Stimulated activated CD4-positive, alpha-beta T cell treated with anti-CD3 and anti-CD28 coated beads, Interleukin-4, amount 100 ng/mL, for 4 hours (primary cell): ENCODE results near the gene MYO7B.

ENCODE experiments used
- DNase-seq, 2 experiments: peaks; one replicate each; pipeline ENCODE4 v3.0.0-alpha.2; 2020

The MYO7B gene

DNA sequence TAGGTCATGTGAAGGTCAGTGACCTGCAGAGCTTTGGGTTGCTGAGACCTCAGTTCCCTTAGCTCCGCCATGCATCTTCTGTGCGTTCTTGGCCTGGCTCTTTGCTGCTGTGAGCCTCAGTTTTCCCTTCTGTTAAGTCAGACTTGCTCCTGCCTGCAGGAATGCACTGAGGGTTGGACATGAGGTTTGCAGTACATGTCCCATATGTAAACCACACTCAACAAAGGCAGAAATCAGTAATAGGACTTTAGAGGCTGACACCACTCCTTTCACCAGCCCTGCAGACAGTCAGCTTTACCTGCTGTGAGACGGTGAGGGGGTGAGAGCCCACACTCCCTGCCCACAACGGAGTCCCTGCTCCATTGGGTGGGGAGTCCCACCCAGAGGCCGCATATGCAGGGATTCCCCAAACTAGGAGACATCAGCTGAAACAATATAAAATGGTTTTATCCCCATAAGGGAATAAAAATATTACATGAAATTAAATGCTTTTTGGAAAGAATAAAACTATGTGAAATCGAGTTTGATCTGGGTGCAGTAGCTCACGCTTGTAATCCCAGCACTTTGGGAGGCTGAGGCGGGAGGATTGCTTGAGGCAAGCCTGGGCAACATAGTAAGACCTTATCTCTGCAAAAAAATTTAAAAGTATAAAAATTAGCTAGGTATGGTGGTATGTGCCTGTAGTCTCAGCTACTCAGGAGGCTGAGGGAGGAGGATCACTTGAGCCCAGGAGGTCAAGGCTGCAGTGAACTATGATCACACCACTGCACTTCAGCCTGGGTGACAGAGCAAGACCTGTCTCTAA is 55.1 kb downstream of the MYO7B start:
- no peak for DNase-seq

- peak; percentile 59 to 64 for DNase-seq
These were observed 55.9 kb downstream of the MYO7B start for GRCh38 chr2:127591221-127591923.

DNA sequence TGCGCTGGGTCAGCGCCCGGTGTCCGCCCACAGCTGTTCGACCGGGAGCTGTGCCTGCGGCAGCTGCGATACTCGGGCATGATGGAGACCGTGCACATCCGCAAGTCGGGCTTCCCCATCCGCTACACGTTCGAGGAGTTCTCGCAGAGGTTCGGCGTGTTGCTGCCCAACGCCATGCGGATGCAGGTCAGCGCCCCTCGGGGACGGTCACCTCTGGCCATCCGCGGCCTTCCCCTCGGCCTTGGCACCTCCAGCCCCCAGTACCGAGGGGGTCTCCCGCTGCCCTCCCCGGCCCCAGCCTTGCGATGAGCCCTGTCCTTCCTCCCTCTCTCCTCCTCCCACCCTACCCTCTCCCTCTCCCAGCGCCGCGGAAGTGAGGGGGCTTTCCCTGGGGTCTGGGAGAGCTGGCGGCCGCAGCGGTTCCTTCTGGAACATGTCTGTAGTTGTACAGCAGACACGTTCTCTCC is 57.3 kb downstream of the MYO7B start:
- DNase-seq, result no peak

DNA sequence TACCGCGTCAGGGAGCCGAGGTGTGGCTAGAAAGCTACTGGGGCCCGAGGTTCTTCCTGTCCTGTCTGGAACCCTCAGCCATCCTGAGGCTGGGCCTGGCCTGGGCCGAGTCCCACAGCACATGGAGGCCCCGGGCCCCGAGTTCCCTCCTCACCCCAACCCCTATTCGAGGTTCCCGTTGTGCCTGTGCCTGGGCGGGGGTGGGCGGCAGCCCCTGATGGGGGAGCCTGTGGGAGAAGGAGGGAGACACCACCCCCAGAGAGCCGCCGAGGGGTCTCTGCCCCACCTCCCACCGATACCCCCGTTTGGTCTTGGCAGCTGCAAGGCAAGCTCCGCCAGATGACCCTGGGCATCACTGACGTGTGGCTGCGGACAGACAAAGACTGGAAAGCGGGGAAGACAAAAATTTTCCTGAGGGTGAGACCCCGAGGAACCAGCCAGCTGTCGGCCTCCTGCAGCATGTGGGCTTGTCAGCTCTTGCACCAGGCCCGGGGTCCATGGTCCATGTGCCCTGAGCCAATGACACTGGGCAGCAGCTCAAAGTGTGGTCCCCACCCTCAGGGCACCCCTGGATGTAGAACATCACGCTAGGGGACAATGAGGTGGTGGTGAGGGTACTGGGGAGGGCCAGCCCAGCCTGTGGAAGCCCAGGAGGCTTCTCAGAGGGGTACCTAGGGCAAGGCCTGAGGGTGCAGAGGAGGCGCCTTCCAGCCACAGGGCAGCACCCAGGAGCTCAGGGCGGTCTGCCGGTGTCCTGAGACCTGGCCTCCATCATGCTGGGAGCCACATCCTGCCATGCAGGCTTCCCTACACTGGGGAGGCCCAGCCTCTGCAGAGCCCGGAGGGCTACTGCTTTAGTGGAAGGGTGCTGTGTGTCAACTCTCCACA is 58.0 kb downstream of the MYO7B start:
- DNase-seq, result no peak

GRCh38 chr2:127594116-127594591 is 58.7 kb downstream of the MYO7B start:
- no peak for DNase-seq

GRCh38 chr2:127596311-127597045 is 61.0 kb downstream of the MYO7B start:
- no peak for DNase-seq

GRCh38 chr2:127597046-127597983 is 61.8 kb downstream of the MYO7B start:
- no peak for DNase-seq

DNA sequence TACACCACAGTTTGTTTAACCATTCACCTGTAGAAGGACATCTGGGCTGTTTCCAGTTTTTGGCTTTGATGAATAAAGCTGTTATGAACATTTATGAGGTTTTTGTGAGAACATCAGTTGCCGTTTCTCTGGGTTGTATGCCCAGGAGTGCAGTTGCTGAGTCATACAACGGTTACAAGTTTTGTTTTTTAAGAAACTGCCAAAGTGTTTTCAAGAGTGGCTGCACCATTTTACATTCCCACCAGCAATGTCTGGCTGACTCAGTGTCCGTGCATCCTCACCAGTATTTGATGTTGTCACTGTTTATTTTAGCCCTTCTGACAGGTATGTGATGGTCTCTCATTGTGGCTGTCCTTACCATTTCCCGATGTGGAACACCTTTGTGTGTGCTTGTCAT is 62.5 kb downstream of the MYO7B start:
- DNase-seq, result no peak

- DNase-seq, result no peak
These were observed 63.2 kb downstream of the MYO7B start for GRCh38 chr2:127598711-127599110.

GRCh38 chr2:127599211-127599610 is 63.7 kb downstream of the MYO7B start:
- DNase-seq, result no peak

DNA sequence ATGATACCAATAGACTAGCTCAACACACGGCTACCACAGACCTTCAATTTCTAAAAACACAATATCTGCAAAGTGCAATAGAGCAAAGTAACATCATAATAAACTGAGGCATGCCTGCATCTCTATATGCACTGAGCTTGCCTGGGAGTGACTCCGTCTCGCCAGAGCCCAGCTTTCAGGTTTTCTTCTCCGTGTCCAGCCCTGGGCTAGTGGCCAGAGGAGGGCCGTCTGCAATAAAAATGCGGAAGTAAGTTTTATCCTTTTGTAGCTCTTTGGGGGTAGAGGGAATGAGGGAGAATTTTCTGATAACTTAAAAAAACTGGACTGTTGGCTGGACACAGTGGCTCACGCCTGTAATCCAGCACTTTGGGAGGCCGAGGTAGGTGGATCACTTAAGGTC is 69.5 kb downstream of the MYO7B start:
- DNase-seq, result no peak

DNA sequence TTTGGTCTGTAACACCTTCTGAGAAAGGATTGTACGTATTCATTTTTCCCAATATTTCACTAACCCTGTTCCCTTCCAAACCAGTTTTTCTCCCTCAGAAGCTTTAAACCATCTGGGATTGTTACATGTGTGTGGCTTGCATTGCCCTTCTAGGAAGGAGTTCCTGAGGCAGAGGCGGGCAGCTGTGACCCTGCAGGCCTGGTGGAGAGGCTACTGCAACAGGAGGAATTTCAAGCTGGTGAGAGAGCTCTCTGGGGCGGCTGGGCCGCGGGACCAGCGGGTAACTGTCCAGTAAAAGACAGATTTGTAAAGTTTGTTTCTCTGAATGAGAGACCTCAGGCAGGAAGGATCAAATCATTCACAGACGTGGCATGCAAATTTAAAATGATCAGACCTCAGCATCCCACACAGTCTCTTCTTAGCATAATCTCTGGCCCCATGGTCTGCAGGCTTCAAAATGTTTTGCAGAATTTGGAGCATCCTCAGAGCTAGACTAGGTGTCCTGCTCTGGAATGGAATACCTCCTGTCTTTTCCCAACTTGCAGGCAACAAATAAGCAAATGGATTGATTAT is 70.3 kb downstream of the MYO7B start:
- DNase-seq, result no peak

DNA sequence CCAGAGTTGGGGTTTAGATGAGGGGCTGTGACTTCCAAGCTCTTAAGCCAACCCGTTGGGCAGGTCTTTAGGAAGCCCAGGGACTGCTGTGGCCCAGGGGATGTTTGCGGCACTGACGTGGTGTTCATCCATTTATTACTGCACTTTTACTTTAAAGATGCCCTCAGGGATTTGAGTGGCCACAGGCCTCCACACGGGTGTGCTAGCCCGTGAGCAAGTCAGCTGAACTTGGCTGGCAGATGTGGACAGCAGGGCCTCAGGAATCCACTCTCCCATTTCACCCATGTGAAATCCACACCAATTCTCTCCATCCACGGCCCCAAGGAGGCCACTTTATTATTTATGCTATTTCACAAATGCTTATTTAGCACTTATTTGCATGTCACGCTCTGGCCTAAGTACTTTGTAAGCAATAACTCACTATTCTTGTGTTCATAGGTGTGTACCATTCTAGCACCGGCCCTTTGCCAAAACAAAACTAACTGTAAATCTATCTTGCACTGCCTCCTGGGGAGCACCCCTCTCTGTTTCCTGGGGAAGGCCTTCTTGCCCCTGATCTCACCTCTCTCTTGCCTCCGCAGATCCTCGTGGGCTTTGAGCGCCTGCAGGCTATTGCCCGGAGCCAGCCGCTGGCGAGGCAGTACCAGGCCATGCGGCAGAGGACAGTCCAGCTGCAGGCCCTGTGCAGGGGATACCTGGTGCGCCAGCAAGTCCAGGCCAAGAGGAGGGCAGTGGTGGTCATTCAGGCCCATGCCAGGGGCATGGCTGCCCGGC is 71.3 kb downstream of the MYO7B start:
- DNase-seq, result no peak

DNA sequence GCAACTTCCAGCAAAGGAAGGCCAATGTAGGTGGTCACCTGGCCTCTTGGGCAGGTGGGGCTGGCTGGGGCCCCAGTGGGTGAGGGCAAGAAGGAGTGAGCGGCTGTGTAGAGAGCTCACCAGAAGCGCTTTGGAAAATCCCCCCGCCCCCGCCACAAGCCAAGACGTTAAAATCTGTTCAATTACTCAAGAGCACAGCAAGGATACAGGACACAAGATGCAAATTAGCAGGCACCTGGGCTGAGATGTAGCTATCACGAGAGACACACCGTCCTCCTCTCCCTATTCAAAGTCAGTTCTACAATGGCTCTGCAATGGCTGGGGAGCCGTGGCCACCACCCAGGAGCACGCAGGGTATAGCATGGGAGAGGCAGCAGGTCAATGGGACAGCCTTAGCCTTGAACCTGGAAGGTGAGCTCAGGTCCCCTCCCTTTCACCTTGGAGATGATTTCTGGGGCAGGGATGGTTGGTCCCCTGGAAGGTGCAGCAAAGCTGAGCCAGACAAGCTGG is 72.0 kb downstream of the MYO7B start:
- no peak for DNase-seq

DNA sequence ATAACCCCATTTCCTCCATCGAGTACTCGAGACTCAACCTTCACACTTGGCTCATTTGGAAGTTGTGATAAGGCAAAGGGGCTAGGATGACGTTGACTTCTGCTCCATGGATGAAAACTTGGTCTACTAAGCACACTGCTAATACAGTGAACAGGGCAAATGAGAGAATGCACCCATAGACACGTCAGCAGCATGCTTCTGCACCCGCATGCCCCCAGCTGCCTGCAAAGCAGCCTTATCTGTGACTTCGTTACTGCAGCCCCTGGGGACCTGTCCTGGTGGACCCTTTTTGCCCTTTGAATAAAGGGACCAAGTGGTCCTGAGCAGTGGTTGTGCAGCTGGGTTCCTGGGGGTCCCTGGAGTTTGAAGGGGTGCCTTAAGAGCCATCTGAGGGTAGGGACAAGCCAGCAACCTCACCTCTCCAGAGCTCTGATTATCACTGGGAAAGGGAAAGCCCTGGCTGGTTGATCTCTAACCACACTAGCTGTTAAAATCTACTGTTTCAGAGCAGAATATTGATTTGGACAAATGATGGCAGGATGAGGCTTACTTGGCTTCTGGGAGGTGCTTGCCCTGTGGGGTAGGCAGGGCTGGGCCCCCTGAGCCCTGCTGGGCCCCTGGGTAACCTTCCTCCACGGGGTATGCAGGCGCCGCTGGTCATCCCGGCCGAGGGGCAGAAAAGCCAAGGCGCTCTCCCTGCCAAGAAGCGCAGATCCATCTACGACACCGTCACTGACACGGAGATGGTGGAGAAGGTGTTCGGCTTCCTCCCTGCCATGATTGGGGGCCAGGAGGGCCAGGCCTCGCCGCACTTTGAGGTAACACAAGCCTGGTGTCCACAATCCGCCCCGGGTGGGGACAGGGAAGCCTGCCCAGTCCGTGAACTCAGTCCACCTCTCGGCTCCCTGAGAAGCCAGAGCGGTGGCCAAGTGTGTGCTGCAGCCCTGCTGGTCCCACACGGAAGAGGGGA is 72.9 kb downstream of the MYO7B start:
- no peak for DNase-seq

DNA sequence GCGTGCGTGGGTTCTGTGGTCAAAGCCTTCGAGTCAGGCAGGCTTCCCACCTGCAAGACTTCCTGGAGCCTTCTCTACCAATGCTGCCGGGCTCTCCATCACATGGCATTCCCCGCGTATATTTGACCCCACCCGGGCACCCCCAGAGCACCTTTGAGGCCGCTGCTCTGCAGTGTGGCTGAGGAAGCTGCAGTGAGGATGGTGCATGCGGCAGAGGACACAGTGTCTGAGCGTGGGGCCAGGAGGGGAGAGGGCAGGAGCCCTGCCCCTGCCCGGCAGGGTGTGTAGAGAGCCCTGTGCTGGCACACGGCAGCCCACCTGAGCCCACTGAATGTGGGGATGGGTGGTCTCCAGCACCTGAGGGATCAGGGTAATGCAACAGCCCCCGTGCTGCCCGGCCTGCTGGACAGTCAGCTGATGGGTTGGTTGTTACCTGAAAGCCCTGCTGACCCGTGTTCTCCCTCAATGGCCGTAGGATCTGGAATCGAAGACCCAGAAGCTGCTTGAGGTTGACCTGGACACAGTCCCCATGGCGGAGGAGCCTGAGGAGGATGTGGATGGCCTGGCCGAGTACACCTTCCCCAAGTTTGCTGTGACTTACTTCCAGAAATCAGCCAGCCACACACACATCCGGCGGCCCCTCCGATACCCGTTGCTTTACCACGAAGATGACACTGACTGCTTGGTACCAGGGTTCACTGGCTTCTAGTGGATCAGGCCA is 73.7 kb downstream of the MYO7B start:
- no peak for DNase-seq

DNA sequence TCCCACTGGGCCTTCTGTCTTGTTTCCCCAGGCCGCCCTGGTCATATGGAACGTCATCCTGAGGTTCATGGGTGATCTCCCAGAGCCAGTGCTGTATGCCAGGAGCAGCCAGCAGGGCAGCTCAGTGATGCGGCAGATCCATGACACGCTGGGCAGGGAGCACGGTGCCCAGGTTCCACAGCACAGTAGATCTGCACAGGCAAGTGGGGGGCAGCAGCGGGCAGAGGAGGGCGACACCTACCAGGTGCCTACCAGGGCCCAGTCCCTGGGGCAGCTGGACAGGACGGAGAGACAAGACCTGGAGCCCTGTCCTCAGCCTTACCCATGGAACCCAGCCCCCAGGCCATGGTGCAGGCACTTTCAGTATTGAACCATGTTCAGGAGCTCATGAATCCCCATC is 74.3 kb downstream of the MYO7B start:
- no peak for DNase-seq

GRCh38 chr2:127610561-127610960 is 75.1 kb downstream of the MYO7B start:
- no peak for DNase-seq
